HepG2 (cell line): Measurements from ENCODE around the gene SERPINI1. TPM values are rescaled to one million over a fixed set of nuclear protein-coding genes. Genes with fewer than 3 reads are reported as not detected.

ENCODE experiments used
- ARID4A ChIP-seq: sonication (generic); formaldehyde crosslinking; IDR thresholded peaks from 2 replicates; pipeline ENCODE4 v1.5.0; 2020; ENCODE audit warnings: mild to moderate bottlenecking, missing genetic modification reagents, borderline replicate concordance
- E2F1 ChIP-seq: sonication (generic); formaldehyde crosslinking; IDR thresholded peaks from 2 replicates; pipeline ENCODE4 v1.5.0; 2020; ENCODE audit warnings: missing genetic modification reagents
- ERF ChIP-seq: IDR thresholded peaks from 2 replicates; pipeline ENCODE4 v1.6.1; 2018; ENCODE audit warnings: missing biosample characterization, missing genetic modification reagents
- ETV5 ChIP-seq: IDR thresholded peaks from 2 replicates; pipeline ENCODE4 v1.6.1; 2018; ENCODE audit warnings: missing biosample characterization, missing genetic modification reagents, inconsistent platforms, borderline replicate concordance
- GATA4 ChIP-seq: sonication (generic); IDR thresholded peaks from 2 replicates; pipeline ENCODE4 v1.6.1; 2016; ENCODE audit warnings: antibody characterized with exemption, low read depth, borderline replicate concordance
- GFI1 ChIP-seq: sonication (generic); formaldehyde crosslinking; IDR thresholded peaks from 2 replicates; pipeline ENCODE4 v1.5.0; 2020; ENCODE audit warnings: missing genetic modification reagents, mild to moderate bottlenecking, borderline replicate concordance
- GLI4 ChIP-seq: sonication (generic); formaldehyde crosslinking; IDR thresholded peaks from 2 replicates; pipeline ENCODE4 v1.5.1; 2020; ENCODE audit warnings: missing genetic modification reagents, mild to moderate bottlenecking, moderate library complexity, borderline replicate concordance
- HMGA1 ChIP-seq: sonication (generic); formaldehyde crosslinking; conservative IDR thresholded peaks from 2 replicates; pipeline ENCODE4 v1.4.0; 2020; ENCODE audit warnings: missing genetic modification reagents
- MATR3 ChIP-seq: sonication (generic); formaldehyde crosslinking; IDR thresholded peaks from 2 replicates; pipeline ENCODE4 v1.4.0; 2020; ENCODE audit warnings: missing genetic modification reagents
- MXD4 ChIP-seq: IDR thresholded peaks from 2 replicates; pipeline ENCODE4 v1.6.1; 2016; ENCODE audit warnings: mild to moderate bottlenecking, missing biosample characterization, missing genetic modification reagents
- UBTF ChIP-seq: sonication (generic); formaldehyde crosslinking; IDR thresholded peaks from 2 replicates; pipeline ENCODE4 v1.4.0; 2020; ENCODE audit warnings: mild to moderate bottlenecking, missing genetic modification reagents
- YEATS4 ChIP-seq: sonication (generic); formaldehyde crosslinking; IDR thresholded peaks from 2 replicates; pipeline ENCODE4 v1.4.0; 2020; ENCODE audit warnings: missing genetic modification reagents, borderline replicate concordance
- ZBTB21 ChIP-seq: sonication (generic); formaldehyde crosslinking; IDR thresholded peaks from 2 replicates; pipeline ENCODE4 v1.4.0; 2020; ENCODE audit warnings: missing genetic modification reagents
- ZFX ChIP-seq: sonication (generic); formaldehyde crosslinking; IDR thresholded peaks from 2 replicates; pipeline ENCODE4 v1.4.0; 2020; ENCODE audit warnings: mild to moderate bottlenecking, low read depth, missing genetic modification reagents, moderate library complexity
- ZMAT5 ChIP-seq: sonication (generic); formaldehyde crosslinking; IDR thresholded peaks from 2 replicates; pipeline ENCODE4 v1.5.0; 2020; ENCODE audit warnings: mild to moderate bottlenecking, low read depth, missing genetic modification reagents, borderline replicate concordance
- ZNF367 ChIP-seq: sonication (generic); formaldehyde crosslinking; IDR thresholded peaks from 2 replicates; pipeline ENCODE4 v1.4.0; 2020; ENCODE audit warnings: missing genetic modification reagents, borderline replicate concordance
- ZNF484 ChIP-seq: sonication (generic); formaldehyde crosslinking; IDR thresholded peaks from 2 replicates; pipeline ENCODE4 v1.5.1; 2020; ENCODE audit warnings: mild to moderate bottlenecking, low read depth, missing genetic modification reagents, borderline replicate concordance
- ZNF549 ChIP-seq: sonication (generic); formaldehyde crosslinking; IDR thresholded peaks from 2 replicates; pipeline ENCODE4 v1.5.0; 2020; ENCODE audit warnings: missing genetic modification reagents
- ZNF691 ChIP-seq: sonication (generic); formaldehyde crosslinking; IDR thresholded peaks from 2 replicates; pipeline ENCODE4 v1.4.0; 2020; ENCODE audit warnings: missing genetic modification reagents, low read depth, mild to moderate bottlenecking, borderline replicate concordance
- polyA plus RNA-seq, 8 experiments: library from polyadenylated mRNA; depleted of rRNA in 3 of 8; stranded (reverse) in 7 of 8; unstranded in 1 of 8; fragments of >200 nt; fragmentation: Illumina TruSeq in 4 of 8; extraction: Trizol in 4 of 8; gene quantifications; 2 replicates each; pipeline versions ENCODE4 v1.2.1 to v1.2.3, GENCODE V29; 2011 to 2016; ENCODE audit warnings: low read depth in 4 of 8, missing spikeins in 1 of 8, mixed read lengths in 1 of 8; ENCODE audit not compliant: insufficient read depth in 1 of 8
- total RNA-seq, 5 experiments: library from RNA; depleted of rRNA; stranded (reverse); fragments of >200 nt; fragmentation: Illumina TruSeq; extraction: Trizol; gene quantifications; 2 replicates each; pipeline ENCODE4 v1.2.3, GENCODE V29; 2016; ENCODE audit warnings: low read depth in 1 of 5

The SERPINI1 gene
- total and polyA plus RNA-seq, 2 of the 13 experiments (the other 11 are each of a cell fraction or from before 2014, with no cell fraction given), result 14.7 to 58.0 TPM

- TF ChIP-seq UBTF (CRISPR knock-in tag) (peak; percentile 89), ARID4A (CRISPR knock-in tag) (peak; percentile 22; the same call in 1 of the 2 replicates), ZFX (CRISPR knock-in tag) (no peak; the same call in 1 of the 2 replicates), HMGA1 (CRISPR knock-in tag) (no peak), ZNF691 (CRISPR knock-in tag) (peak; percentile 40; the same call in 1 of the 2 replicates), ZNF484 (no peak), GATA4 (peak; percentile 31; the same call in 1 of the 2 replicates), ZMAT5 (no peak), ZNF549 (CRISPR knock-in tag) (no peak), ZBTB21 (CRISPR knock-in tag) (no peak), GLI4 (peak; percentile 96; the same call in 1 of the 2 replicates), ZNF367 (CRISPR knock-in tag) (no peak), ERF (CRISPR knock-in tag) (peak; percentile 77), E2F1 (no peak), MXD4 (CRISPR knock-in tag) (no peak), YEATS4 (CRISPR knock-in tag) (0 out of 2 replicates have a peak, but pooled peaks have one; percentile 12), ETV5 (CRISPR knock-in tag) (no peak; the same call in 1 of the 2 replicates), MATR3 (CRISPR knock-in tag) (no peak), GFI1 (no peak; the same call in 1 of the 2 replicates)
Measured at GRCh38 chr3:167735233-167736138, at the start of gene SERPINI1 (continued).
